Measurements from ENCODE around the gene AHSP.
"Not testable (repeated sequence)": the region's sequence is repeated elsewhere in the genome, so short reads cannot be mapped to it uniquely, and the experiment has no call there.

Gene AHSP

DNA sequence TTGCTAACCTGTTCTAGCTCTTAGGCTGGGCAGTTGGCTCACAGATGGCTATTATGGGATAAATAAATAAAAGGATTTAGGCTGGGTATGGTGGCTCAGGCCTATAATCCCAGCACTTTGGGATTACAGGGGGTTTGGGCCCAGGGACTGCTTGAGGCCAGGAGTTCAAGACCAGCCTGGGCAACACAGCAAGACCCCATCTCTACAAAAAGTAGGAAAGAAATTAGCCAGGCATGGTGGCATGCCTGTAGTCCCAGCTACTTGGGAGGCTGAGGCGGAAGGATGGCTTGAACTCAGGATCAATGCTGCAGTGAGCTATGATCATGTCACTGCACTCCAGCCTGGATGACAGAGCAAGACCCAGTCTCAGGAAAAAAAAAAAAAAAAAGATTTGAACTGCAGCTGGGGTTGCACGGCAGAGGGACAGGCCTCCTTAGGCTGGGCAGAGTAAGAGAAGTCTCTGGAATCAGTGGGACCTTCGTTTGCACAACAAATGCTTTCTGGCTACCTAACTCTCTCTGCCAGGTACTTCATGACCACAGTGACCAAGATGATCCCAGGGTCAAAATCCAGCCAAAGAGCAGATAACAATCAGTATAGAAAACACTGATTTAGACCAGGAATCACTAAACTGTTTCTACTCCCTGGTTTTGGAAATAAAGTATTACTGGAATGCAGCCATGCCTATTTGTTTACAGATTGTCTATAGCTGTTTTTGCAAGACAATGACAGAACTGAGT, 26.3 kb upstream of the AHSP start:
- FAIRE-seq, result no peak

DNA sequence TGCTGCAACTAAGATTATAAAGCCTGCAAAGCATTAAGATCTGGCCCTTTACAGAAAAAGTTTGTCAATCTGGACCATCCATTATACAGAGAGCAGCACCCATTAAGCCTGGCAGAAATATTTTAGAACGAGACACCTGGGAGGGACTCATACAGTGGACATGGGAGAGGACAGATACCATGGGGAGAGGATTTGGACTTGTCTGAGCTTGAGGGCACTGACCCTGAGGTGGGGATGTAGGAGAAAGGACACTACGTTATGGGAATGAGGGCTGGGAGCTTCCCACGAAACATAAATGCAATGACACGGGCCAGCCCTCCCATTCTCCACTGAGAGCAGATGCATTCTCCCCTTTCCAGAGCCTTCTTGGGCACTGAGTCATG, 25.7 kb upstream of the AHSP start:
- no peak for FAIRE-seq

DNA sequence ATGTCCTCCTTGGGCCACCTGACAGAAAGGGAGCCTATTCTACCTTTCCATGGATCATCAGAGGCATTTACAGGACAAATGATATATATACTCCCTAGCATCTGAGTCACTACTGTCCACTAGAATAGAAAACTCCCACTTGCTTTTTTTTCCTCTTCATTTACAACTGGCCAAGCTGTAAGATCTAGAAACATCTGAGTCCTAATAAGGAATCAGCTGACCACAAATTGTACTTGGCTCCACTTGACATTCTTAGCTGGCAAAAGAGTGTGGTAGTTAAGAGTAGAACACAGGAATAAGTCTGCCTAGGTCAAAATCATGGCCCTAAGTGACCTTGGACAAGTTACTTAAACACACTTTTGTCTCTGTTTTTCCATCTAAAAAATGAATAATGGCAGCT, 24.7 kb upstream of the AHSP start:
- no peak for FAIRE-seq

DNA sequence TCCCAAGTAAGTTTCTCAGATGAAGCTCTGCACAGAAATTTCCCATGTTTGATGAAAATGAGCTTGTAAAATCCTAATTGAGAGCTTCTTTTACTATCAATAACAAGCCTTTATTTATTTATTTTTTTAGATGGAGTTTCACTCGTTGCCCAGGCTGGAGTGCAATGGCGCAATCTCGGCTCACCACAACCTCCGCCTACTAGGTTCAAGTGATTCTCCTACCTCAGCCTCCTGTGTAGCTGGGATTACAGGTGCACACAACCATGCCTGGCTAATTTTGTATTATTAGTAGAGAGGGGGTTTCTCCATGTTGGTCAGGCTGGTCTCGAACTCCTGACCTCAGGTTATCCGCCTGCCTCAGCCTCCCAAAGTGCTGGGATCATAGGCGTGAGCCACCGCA, 24.1 kb upstream of the AHSP start:
- not testable (repeated sequence) for FAIRE-seq

DNA sequence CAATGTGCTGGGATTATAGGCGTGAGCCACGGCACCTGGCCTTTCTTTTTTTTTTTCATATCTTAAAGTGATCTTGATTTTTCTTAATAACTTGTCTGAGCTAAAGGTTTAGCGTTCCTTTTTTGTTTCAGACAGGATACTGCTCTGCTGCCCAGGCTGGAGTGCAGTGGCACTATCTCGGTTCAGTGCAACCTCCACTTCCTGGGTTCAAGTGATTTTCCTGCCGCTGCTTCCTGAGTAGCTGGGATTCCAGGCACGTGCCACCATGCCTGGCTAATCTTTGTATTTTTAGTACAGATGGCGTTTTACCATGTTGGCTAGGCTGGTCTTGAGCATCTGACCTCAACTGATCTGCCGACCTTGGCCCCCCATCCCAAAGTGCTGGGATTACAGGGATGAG, 23.5 kb upstream of the AHSP start:
- no peak for FAIRE-seq

DNA sequence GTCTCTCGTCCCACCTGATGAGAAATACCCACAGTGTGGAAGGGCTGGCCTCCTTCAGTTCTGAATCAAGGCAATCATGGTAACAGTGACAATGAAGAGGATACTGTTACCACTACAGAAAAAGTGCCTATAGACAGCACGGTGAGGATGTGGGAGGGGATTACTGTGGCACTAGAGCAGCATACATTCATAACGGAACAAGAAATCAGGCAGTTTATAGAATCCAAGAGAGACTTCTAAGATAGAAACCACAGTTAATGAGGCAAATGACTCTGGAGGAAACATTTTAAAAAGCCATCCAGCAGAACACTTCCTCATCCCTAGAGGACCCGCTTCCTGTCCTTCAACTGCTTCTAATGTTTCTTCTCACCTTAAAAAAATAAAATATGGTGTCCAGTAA, 22.2 kb upstream of the AHSP start:
- no peak for FAIRE-seq

DNA sequence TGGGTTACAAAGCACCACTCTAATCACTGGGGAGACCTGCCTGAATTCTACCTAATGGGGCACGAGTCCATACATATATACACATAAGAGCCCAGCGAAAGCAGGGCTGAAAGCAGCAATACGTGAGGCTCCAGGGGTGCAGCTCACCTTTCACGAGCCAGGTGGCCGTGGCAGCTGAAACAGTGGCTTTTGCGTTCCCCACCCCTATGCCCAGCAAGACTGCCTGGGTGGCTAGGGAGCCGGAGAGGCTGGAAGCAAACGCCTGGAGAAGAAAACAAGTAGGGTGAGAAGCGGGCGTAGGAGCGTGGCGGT, 20.1 kb upstream of the AHSP start:
- FAIRE-seq, result no peak

DNA sequence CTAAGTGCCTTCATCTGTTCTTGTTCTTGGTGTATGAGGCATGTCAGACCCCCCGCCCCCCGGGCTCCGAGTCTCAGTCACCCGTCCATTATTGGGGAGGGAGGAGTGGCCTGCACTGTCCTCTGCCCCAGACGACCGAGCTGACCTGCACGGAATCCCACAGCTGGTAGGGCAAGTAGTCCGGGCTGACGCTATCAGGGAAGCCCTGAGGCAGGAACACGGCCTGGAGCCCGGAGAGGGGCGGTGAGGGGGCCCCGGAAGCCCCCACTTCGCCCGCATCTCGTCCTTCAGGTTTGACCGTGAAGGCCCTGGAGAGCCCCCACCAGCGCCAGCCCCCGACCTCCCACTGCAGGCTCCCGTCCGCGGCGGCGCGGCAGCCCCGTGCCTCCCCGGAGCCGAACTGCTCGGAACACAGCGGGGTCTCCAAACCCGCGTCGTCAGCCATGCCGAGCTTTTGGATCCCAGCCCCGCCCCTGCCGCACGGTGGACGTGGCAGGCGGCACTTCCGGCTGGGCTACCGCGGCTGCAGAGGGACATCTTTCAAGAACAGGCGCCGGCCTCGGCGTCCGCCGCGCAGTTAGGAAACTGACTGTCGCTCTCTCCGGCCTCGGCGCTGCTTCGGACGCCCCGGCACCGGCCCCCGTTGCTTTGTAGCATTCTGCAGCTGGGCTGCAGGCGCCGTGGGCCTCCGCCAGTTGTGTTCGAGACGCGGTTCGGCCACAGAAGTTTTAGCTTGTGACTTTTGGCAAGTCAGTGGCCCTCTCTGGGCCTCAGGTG, 19.6 kb upstream of the AHSP start, which contains the start of gene RUSF1:
RUSF1 (minus strand) TSS at position 463 of the 777 bp plus-strand sequence; CDS start at position 445, 18 bp downstream.
- no peak for FAIRE-seq

DNA sequence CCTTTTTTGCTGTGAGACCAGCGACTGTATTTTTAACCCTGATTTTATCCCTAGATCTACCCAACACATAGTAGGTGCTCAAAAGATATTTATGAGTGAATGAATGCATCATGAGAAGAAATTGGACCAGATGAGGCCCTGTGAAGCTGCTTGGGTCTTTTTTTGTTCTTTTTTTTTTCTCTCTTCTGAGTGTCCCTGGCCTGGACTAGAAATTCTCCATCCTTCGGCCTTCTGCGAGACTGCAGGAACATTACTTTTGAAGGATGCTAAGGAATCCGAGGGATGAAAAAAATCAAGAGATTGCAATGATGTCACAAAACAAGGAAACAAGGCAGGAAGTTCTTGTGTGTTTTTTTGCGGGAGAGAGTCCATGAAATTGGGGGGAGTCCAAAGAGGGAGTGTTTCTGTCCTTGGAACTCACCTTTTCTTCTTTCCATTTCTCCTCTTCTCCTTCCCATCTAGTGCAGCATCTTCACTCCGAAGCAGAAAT, 18.9 kb upstream of the AHSP start:
- FAIRE-seq, result no peak

DNA sequence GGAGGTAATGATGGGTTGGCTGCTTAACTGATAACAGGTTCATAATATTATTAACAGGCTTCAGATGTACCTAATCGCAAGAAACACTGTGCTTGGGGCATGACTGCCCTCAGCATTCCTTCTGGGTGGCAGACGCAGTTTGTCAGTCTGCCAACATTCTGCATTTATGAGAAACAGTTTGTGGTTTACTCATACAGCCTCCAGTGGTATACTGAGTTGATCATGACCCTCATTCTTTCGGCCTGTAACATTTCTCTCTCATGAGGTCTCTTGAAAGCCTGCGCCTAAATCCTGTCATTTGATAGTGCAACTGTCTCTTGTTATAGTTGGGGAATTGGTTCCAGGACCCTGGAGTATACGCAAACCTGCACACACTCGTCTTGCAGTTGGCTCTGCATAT, 14.6 kb upstream of the AHSP start:
- no peak for FAIRE-seq

DNA sequence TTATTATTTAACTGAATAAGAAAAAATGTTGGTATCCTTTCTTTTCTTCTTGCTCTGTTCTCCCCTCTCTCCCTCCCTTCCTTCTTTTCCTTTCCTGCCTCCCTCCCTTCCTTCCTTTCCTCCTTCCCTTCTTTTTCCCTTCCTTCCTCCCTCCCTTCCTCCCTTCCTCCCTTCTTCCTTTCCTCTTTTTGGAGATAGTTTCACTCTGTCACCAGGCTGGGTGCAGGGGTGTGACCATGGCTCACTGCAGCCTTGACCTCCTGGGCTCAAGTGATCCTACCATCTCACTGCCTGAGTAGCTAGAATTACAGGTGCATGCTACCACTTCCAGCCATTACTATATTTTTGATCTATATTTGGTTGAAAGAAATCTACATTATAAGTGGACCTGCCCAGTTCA, 13.8 kb upstream of the AHSP start:
- no peak for FAIRE-seq

DNA sequence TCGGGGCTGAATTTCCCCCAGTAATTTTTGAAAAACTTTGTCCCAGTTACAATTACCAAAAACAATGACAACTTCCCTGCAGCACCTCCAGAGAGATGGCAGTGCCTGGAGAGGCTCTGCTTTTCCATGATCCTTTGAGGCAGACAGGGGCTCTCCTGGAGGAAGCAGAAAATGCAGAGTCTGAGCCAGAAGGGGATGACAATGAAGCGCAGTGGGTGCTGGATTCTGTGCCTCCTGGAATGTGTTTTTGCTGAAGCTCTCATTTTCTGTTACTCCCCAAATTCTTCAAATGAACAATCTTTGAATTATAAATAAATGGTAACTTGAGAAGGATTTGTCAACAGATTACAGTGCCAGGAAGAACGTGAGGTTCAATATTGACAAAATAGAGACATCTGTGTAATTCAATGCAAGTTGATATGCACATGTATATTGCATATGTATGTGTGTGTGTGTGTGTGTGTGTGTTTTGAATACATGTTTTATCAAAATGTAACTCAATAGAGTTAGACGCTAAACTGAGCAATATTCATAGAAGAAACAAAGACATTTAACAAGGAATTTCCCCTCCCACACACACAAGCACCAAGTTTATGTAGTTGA, 9.8 kb upstream of the AHSP start:
- FAIRE-seq, result no peak

DNA sequence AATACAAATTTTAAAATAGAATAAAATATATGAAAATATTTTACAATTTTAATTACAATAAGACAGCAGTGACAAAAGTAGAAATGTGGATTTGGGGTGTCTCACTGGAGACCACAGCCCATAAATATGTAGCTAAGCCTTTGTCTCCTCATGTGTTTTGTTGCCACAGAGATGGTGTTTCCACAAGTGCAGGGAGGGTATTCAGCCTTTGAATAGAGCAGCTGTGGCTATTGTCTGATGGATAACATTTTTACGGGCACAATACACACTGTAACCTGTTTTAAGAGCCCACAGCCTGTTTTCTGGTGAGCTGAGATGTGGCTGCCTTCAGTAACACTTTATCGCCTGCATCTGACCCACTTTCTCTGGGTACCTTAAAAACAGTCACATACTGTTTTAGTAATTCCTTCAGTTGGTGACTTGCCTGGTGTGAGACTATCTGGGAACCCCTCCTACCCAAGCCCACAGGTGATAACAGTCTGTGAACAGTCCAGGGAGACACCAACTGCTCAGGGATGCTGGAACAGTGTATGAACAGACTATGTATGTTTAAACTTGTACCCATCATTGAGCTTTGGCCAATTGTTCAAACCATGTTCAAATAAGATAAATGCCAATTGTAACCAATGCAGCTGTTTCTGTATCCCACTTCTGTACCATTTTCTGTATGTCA, 7.8 kb upstream of the AHSP start:
- FAIRE-seq, result no peak

DNA sequence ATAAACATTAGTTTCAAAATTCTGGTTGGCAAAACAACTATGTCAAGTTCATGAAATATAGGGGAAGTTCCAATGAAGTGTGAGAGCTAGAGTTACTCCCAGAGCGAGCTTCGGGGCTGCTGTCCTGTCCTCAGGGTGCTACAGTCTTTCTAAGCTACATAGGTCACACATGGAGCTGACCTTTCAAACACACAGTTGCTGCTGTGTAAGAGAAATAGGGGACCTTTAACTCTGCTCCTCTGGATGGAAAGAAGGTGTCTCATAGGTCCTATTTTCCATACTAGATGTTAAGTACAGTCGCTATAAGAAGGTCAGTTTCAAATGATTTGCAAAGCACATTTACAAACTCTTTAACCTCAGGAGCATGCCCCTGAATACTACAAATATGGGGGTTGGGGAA, 6.3 kb upstream of the AHSP start:
- FAIRE-seq, result no peak

DNA sequence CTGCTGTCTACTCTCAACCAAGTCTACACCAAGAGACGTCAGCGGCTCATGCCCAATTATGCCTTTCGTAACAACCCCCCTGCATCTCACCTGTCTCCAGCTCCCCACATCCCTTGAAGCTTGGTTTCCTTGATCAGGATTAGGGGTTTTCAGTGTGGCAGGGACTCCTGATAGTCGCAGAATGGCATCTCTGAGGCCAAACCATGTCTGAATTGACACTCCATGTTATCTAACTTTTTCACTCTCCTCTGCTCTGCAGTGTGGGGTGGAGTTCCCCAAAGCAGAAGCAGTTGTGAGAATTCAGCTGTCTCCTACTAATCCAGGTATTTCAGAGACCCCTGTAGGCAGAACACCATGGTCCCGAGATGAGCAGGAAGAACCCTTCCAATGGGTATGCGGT, 5.6 kb upstream of the AHSP start:
- no peak for FAIRE-seq

DNA sequence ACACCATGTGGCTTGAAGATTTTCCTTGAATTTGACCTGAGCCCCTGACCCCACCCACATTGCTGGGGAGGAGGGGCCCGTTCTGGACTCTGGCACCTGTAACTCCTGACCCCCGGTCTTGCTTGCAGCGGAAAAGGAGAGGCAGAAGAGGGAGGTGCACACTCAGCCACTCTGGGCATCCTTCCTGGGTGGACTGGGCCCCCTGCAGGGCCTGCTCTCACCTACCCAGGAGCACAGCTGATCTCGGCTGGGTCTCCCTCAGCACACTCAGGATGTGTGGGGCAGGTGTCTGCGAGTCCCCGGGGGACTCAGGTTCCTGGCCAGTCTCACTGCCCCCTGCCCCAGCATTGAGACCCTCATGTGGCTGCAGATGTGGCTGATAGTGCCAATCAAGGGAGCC, 3.9 kb upstream of the AHSP start:
- FAIRE-seq, result not testable (repeated sequence)

DNA sequence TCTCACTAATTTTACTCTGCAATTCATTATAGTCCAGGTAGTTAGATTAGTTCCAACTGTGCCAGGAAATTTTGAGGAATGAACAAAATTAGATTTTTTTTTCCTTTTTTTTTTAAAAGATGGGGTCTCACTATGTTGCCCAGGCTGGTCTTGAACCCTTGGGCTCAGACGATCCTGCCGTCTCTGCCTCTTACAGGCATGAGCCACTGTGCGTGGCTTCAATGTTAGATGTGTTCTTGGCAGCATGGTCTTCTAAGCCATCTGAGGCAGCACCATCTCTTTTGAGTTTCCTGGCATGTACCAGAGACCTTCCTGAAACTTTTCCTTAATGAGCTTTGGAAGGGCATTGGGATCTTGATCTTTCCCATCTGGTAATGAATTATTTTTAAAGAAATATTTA, 2.6 kb upstream of the AHSP start:
- no peak for FAIRE-seq

DNA sequence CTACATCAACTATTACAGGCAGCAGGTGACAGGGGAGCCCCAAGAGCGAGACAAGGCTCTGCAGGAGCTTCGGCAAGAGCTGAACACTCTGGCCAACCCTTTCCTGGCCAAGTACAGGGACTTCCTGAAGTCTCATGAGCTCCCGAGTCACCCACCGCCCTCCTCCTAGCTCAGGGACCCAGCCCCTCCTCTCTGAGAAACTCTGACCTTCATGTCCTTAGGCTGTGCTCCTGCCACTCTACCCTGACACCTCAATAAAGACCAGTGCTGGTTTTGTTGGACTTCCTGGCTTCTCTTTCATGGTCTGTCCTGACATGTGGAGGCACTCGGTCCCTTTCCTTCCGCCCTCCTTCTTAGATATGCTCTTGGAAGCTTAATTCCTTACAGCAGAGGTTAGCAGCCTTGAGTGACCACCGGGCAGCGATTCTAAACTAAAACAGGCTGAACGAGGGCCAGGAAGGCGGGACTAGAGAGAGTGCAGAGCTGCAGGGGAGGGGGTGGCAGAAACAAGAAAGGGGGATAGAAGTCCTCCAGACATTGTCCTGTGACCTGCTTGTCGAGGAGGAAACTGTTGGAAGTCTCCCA, 915 bp downstream of the AHSP start:
- FAIRE-seq, result no peak

DNA sequence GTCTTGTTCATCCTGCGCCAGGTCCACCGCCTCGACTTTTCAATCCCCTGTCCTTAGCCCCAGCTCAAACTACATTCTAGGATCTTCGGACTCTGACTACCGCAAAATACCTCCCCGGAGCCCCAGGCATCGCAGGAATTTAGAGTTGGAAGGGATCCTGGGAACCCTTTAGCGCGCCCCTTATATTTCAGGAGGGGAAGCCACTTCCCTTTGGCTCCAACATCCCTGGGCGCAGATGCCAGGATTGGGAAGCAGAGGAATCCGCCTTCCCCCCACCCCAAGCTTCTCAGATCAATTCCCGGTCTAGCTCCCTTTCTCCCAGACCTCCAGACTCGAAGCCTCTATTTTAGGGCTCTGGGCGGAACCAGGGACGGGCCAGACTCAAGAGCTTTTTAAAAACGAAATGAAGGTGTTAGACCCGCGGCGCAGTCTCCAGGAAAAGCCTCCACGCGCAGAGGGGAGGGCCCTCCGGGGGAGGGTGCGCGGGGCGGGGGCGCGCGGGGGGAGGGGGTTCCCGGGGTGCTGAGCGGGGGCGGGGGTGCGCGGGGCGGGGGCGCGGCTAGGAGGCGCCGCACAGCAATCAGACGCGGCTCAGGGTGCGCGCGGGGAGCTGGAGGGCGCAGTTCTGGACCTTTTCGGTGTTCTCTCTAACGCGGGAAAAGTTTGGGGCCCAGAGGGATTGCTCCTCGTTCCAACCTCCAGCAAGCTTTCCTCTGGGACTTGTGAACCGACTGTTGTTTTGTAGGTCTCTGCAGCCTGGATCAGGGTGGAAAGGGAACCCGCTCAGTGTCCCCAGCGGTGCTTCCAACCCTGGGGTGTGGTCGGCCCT, 1.6 kb downstream of the AHSP start:
- no peak for FAIRE-seq

DNA sequence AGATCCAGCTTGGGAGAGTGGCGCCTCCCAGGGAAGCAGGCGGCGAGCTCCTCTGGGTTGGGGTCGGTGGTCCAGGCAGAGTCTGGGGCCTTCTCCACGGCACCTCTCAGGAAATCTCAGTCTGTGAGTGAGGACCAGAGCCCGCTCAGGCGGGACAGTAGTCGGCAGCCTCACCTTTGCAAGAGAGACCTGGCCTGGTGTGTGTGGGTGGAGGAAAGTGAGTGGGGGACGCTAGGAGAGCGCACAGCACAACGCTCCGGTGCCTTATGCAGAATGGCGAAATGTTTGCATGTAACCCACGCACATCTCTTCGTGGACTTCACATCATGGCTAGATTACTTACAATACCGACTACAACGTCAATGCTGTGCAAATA, 2.2 kb downstream of the AHSP start:
- no peak for FAIRE-seq

DNA sequence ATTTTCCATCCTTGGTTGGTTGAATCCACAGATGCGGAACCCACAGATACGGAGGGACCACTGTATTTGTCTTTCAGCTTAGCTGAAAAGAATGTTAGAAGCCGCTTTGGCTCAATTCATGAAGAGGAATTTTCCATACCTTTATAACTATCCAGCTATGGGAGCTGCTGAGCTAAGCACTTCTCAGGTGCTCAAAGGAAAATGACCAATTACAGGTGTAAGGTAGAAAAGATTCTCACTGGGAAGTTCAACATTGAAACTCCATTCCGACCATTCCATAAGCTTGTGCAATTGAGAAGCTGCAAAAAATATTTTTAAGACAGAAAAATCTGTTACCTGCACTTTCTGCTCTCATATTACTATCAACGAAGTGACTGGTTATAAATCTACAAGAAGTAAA, 2.7 kb downstream of the AHSP start:
- no peak for FAIRE-seq

DNA sequence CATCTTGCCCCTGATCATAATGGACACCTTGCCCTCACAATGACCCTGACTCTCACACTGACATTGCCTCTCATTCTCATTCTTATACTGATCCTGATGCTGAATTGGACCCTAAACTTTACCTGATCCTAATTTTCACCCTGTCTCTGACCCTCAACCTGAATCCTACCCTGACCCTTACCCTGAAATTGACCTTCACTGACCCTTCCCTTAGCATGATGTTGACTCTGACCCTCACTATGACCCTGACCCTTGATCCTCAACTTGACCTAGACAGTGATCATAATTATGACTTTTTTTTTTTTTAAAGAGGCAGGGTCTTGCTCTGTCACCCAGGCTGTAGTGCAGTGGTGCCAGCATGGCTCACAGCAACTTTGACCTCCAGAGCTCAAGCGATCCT, 3.4 kb downstream of the AHSP start:
- FAIRE-seq, result no peak

Measured in colon (tissue), 2 donors.